ENCODE measurements around the gene TUBB.

TUBB gene

GRCh38 chr6:30682143-30683117 is 37.7 kb upstream of the TUBB start:
- Histone ChIP-seq H2BK12ac (ENCODE audit: low read length in 2 of 2) (peak overlapping the region in 1 of 2 experiments; percentile 56), H3K18ac (ENCODE audit: low read depth in 1 of 2, low read length in 2 of 2) (peak overlapping the region; percentile 4 to 84), H3K9me3 (ENCODE audit: control insufficient read depth, low read length) (no peaks in the 10 kb centered on the region), H3K27me3 (ENCODE audit: control insufficient read depth in 1 of 2, insufficient read depth in 1 of 2, low read length in 2 of 2) (no peaks in the 10 kb centered on the region), H3K4me1 (ENCODE audit: control insufficient read depth, insufficient read depth, low read depth, low read length) (peaks cover 23% of the 10 kb centered on the region), H3K27ac (ENCODE audit: low read length, poor library complexity, severe bottlenecking) (peak overlapping the region; percentile 98), H2BK5ac (ENCODE audit: low read depth, low read length, poor library complexity, severe bottlenecking) (peak overlapping the region; percentile 90), H2BK120ac (ENCODE audit: low read depth, low read length) (no peak overlapping the region), H4K8ac (ENCODE audit: low read length) (peak overlapping the region; percentile 60), H3K36me3 (ENCODE audit: control insufficient read depth in 1 of 2, insufficient read depth in 2 of 2, low read depth in 1 of 2, low read length in 2 of 2) (peaks cover 42 to 46% of the 10 kb centered on the region in 2 experiments), H2AFZ (ENCODE audit: low read depth, low read length) (no peak overlapping the region), H3K4me2 (ENCODE audit: low read length, poor library complexity, severe bottlenecking) (peak overlapping the region; percentile 91), H3K4me3 (ENCODE audit: insufficient read depth in 1 of 2, low read depth in 1 of 2, low read length in 2 of 2) (peak overlapping the region; percentile 70 to 93), H3K79me1 (replicated peaks; ENCODE audit: low read length, poor library complexity, severe bottlenecking) (no peaks in the 10 kb centered on the region), H3K9ac (ENCODE audit: low read length) (peak overlapping the region; percentile 95), H3K23ac (ENCODE audit: low read length in 2 of 2) (no peak overlapping the region), H3K14ac (ENCODE audit: low read length in 2 of 2) (peak overlapping the region in 1 of 2 experiments; percentile 48), H3K4ac (ENCODE audit: low read depth in 1 of 2, low read length in 2 of 2) (peak overlapping the region; percentile 28 to 91), H2AK5ac (ENCODE audit: low read length, severe bottlenecking) (peak overlapping the region; percentile 88), H2BK15ac (ENCODE audit: low read depth, poor library complexity, severe bottlenecking) (peak overlapping the region; percentile 19), H4K91ac (ENCODE audit: low read length) (peak overlapping the region; percentile 44)
- under 1% methylated on average over 8 of the region's 11 CpGs for WGBS
- DNase-seq: peak; percentile 93

- Histone ChIP-seq H3K4me2 (ENCODE audit: low read length, poor library complexity, severe bottlenecking) (peak overlapping the region; percentile 91), H3K9me3 (ENCODE audit: control insufficient read depth, low read length) (no peaks in the 10 kb centered on the region), H3K79me1 (replicated peaks; ENCODE audit: low read length, poor library complexity, severe bottlenecking) (no peaks in the 10 kb centered on the region), H2BK5ac (ENCODE audit: low read depth, low read length, poor library complexity, severe bottlenecking) (peak overlapping the region; percentile 90), H3K4me3 (ENCODE audit: insufficient read depth in 1 of 2, low read depth in 1 of 2, low read length in 2 of 2) (peak overlapping the region; percentile 70 to 93), H3K4ac (ENCODE audit: low read depth in 1 of 2, low read length in 2 of 2) (peak overlapping the region in 1 of 2 experiments; percentile 91), H3K36me3 (ENCODE audit: control insufficient read depth in 1 of 2, insufficient read depth in 2 of 2, low read depth in 1 of 2, low read length in 2 of 2) (peaks cover 33 to 37% of the 10 kb centered on the region in 2 experiments), H2BK12ac (ENCODE audit: low read length in 2 of 2) (peak overlapping the region in 1 of 2 experiments; percentile 56), H3K14ac (ENCODE audit: low read length in 2 of 2) (peak overlapping the region; percentile 62 to 78), H3K27me3 (ENCODE audit: control insufficient read depth in 1 of 2, insufficient read depth in 1 of 2, low read length in 2 of 2) (no peaks in the 10 kb centered on the region), H3K23ac (ENCODE audit: low read length in 2 of 2) (peak overlapping the region in 1 of 2 experiments; percentile 15), H4K91ac (ENCODE audit: low read length) (no peak overlapping the region), H3K18ac (ENCODE audit: low read depth in 1 of 2, low read length in 2 of 2) (peak overlapping the region; percentile 4 to 84), H2AFZ (ENCODE audit: low read depth, low read length) (no peak overlapping the region), H2BK15ac (ENCODE audit: low read depth, poor library complexity, severe bottlenecking) (peak overlapping the region; percentile 30), H3K4me1 (ENCODE audit: control insufficient read depth, insufficient read depth, low read depth, low read length) (peaks cover 28% of the 10 kb centered on the region), H2BK120ac (ENCODE audit: low read depth, low read length) (peak overlapping the region; percentile 27), H3K27ac (ENCODE audit: low read length, poor library complexity, severe bottlenecking) (peak overlapping the region; percentile 98), H3K9ac (ENCODE audit: low read length) (peak overlapping the region; percentile 95), H4K8ac (ENCODE audit: low read length) (no peak overlapping the region), H2AK5ac (ENCODE audit: low read length, severe bottlenecking) (peak overlapping the region; percentile 80)
- DNase-seq: peak; percentile 38
- 9% methylated on average over 6 of the region's 7 CpGs for WGBS
These were observed 36.8 kb upstream of the TUBB start for GRCh38 chr6:30683183-30683979.

- 22% methylated on average over 2 of the region's 2 CpGs for WGBS
- Histone ChIP-seq H2BK5ac (ENCODE audit: low read depth, low read length, poor library complexity, severe bottlenecking) (no peak overlapping the region), H3K4ac (ENCODE audit: low read depth in 1 of 2, low read length in 2 of 2) (peak overlapping the region; percentile 13 to 77), H3K14ac (ENCODE audit: low read length in 2 of 2) (peak overlapping the region; percentile 61 to 62), H3K27ac (ENCODE audit: low read length, poor library complexity, severe bottlenecking) (peak overlapping the region; percentile 98), H3K4me2 (ENCODE audit: low read length, poor library complexity, severe bottlenecking) (peak overlapping the region; percentile 83), H3K9ac (ENCODE audit: low read length) (peak overlapping the region; percentile 95), H3K18ac (ENCODE audit: low read depth in 1 of 2, low read length in 2 of 2) (peak overlapping the region; percentile 46 to 63), H4K8ac (ENCODE audit: low read length) (no peak overlapping the region), H3K79me1 (replicated peaks; ENCODE audit: low read length, poor library complexity, severe bottlenecking) (peaks cover 2% of the 10 kb centered on the region), H3K36me3 (ENCODE audit: control insufficient read depth in 1 of 2, insufficient read depth in 2 of 2, low read depth in 1 of 2, low read length in 2 of 2) (peaks cover 29 to 37% of the 10 kb centered on the region in 2 experiments), H2BK15ac (ENCODE audit: low read depth, poor library complexity, severe bottlenecking) (no peak overlapping the region), H3K23ac (ENCODE audit: low read length in 2 of 2) (peak overlapping the region in 1 of 2 experiments; percentile 37), H3K9me3 (ENCODE audit: control insufficient read depth, low read length) (no peaks in the 10 kb centered on the region), H2BK12ac (ENCODE audit: low read length in 2 of 2) (no peak overlapping the region), H3K4me3 (ENCODE audit: insufficient read depth in 1 of 2, low read depth in 1 of 2, low read length in 2 of 2) (peak overlapping the region; percentile 70 to 93), H3K4me1 (ENCODE audit: control insufficient read depth, insufficient read depth, low read depth, low read length) (peaks cover 34% of the 10 kb centered on the region), H4K91ac (ENCODE audit: low read length) (no peak overlapping the region), H2BK120ac (ENCODE audit: low read depth, low read length) (peak overlapping the region; percentile 27), H3K27me3 (ENCODE audit: control insufficient read depth in 1 of 2, insufficient read depth in 1 of 2, low read length in 2 of 2) (no peaks in the 10 kb centered on the region), H2AFZ (ENCODE audit: low read depth, low read length) (no peak overlapping the region), H2AK5ac (ENCODE audit: low read length, severe bottlenecking) (peak overlapping the region; percentile 67)
- DNase-seq: no peak
These were observed 36.2 kb upstream of the TUBB start for GRCh38 chr6:30683980-30684338.

Measured in mesenchymal stem cell (in vitro differentiated cells and primary cell).